GM10847 (cell line): ENCODE results near the gene PTPA.

Experiments used
- POLR2A ChIP-seq: IDR thresholded peaks from 2 replicates; pipeline ENCODE4 v1.6.1; 2011; ENCODE audit not compliant: insufficient read length; ENCODE audit errors: extremely low read depth

The PTPA gene

DNA sequence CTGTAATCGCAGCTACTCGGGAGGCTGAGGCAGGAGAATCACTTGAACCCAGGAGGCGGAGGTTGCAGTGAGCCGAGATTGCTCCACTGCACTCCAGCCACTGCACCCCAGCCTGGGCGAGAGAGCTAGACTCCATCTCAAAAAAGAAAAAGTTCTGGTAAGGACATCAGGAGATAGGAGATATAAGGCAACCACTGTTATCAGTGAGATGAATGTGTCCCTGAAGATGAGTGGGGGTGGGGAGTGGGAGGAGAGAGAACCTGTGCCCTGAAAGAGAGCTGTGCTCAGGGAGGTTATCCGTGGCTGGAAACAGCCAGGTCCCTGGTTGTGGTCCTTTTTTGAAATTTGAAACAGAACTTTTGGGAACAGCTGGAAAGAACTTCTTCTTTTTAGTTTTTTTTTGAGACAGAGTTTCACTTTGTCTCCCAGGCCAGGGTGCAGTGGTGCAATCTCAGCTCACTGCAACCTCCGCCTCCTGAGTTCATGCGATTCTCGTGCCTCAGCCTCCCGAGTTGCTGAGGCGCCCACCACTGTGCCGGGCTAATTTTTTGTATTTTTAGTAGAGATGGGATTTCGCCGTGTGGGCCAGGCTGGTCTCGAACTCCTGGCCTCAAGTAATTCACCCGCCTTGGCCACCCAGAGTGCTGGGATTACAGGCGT, 2.6 kb downstream of the PTPA start:
- TF ChIP-seq POLR2A = no peak

DNA sequence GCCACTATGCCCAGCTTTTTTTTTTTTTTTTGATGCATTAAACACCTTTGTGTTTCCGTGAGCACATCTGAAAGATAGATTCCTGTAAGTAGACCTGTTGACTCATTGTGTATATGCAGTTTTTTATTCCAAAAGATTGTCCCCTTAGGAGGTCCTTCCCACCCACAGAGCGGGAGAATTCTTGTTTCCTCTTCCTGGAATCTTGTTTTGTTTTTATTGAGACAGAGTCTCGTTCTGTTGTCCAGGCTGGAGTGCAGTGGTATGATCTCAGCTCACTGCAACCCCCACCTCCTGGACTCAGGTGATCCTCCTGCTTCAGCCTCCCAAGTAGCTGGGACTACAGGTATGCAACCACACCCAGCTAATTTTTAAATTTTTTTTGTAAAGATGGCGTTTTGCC, 7.6 kb downstream of the PTPA start:
- TF ChIP-seq POLR2A = no peak

DNA sequence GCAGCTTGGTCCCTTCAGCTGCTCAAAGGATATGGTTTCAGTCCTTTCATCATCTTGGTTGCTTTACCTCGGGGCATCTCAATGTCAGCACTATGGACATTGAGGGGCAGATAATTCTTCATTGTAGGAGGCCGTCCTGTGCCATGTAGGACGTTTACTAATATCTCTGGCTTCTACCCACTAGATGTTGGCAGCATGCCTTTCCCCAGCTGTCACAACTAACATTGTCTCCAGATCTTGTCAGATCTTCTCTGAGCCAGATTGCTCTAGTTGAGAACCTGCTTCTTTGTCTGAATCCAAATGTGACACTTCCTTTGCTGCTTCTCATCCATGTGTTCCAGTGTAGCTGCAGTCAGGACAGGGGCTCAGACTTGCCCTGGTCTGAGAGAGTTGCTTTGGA, 10.3 kb downstream of the PTPA start:
- TF ChIP-seq POLR2A = no peak

DNA sequence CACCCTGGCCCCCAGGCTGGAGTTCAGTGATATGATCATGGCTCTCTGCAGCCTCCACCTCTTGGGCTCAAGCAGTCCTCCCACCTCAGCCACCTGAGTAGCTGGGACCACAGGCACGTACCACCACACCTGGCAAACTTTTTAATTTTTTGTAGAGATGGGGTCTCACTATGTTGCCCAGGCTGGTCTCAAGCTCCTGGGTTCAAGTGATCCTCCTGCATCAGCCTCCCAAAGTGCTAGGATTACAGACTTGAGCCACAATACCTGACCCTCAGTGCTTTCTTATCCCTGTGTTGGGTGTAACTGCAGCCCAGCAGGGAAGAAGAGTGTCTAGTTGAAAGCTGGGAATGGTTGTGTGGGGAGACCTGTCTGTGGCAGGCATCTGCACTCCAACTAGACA, 10.9 kb downstream of the PTPA start:
- TF ChIP-seq POLR2A = no peak

DNA sequence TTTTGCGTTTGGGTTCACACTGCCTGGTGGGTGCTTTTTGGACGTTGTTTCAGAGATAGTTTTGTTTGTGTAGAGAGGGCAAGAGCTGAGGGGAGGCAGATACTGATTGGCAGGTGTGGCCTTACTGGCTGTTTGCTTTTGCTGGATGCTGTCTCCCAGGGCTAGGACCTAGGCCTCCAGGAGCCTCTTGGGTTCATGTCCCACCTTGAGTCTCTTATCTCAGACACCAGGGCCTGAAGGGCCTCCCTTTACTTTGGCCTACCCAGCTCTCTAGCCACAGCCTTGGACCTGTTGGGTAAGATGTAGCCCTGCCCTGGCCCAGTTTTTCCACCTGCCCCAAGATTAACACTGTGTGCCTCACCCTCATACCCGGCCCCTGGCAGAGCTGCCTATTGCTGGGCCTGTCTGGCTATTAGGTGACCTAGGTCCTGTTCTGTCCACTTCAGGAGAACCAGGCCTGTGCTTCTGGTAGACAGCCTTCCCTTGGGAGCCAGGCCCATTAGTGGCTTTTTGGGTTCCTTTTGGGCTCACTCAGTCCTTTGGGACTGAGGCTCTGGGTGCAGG, 13.4 kb downstream of the PTPA start:
- no peak for TF ChIP-seq POLR2A

DNA sequence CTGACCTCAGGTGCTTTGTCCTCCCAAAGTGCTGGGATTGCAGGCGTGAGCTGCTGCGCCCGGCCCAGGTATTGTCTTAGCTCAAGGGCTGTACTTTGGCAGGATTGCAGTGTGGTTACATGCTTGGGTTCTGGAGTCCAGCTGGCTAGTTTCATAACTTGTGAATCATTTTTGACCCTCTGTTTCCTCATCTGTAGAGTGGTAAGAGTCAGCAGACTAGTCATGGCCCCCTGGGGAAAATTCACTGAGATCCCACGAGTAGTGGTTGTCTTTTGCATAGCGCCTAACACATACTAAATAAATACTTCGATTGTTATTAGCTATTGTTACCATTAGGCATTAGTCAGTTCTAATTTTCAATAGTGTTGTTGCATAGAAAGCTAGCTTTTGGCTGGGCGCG, 14.3 kb downstream of the PTPA start:
- no peak for TF ChIP-seq POLR2A

DNA sequence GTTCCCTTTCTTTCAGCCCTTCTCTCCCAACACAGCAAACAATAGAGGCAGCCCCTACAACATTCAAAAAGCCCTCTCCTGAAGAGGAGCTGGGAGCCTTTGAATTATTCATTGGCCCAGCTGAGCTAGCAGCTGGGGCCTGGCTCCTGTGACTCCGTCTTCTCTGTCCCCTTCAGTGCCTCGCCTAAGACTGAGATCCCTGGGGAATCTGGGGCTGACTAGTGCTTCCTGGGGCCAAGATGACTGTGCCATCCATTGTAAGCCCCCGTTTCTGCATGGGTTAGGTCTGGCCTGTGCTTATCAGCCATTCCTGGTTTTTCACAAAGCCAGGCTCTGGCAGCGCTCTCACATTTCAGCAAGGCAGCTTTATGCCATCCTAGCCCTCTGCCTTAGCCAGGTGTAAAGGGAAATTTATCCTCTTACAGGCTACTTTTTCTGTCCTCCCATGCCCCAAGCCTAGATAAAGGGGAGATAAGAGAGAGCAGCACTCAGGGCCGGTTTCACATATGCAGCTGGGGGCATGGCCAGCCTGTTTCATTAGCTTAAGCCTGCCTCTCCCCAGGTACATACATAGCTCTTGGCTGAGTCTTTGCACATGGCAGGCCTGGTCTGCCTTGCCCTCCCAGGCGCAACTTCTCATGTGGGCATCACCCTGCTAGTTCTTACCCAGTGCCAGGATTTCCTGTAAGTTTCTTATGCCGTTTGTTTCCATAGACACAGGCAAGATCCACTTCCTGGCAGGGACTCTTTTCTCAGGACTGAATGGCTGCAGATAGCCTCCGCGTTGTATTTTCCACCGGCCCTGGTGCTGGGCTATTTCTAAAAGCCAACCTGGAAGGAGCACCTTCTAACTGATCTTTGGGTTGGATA, 15.8 kb downstream of the PTPA start:
- TF ChIP-seq POLR2A = no peak

DNA sequence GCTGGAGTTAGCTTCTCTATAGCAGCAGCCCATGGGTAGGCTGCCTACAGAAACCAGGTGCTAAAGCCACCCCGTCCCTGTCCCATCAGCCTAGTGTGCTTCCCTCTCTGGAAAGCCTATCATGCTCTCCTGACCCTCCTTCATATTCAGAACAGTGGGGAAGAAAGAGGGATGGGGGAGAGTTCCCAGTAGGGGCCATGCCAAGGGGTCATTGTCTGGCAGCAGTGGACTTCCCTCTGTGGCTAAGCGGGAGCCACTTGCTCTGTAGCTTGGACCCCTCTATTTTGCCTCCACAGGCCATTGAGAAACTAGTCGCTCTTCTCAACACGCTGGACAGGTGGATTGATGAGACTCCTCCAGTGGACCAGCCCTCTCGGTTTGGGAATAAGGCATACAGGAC, 17.5 kb downstream of the PTPA start:
- no peak for TF ChIP-seq POLR2A

DNA sequence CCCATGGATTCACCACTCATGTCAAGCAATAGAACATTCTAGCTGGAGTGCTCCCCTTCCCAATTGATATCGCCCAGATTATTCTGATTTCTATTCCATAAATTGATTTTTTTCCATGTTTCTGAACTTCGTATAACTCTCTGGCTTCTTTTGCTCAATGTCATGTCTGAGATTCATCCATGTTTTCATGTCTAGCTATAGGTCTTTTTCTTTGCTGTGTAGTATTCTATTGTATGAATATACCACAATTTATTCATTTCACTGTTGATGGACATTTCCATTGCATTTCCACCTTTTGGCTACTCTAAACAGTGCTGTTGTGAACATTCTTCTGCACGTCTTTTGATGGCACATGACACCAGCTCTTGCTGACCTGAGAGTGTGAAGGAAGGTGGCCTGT, 19.6 kb downstream of the PTPA start:
- no peak for TF ChIP-seq POLR2A

DNA sequence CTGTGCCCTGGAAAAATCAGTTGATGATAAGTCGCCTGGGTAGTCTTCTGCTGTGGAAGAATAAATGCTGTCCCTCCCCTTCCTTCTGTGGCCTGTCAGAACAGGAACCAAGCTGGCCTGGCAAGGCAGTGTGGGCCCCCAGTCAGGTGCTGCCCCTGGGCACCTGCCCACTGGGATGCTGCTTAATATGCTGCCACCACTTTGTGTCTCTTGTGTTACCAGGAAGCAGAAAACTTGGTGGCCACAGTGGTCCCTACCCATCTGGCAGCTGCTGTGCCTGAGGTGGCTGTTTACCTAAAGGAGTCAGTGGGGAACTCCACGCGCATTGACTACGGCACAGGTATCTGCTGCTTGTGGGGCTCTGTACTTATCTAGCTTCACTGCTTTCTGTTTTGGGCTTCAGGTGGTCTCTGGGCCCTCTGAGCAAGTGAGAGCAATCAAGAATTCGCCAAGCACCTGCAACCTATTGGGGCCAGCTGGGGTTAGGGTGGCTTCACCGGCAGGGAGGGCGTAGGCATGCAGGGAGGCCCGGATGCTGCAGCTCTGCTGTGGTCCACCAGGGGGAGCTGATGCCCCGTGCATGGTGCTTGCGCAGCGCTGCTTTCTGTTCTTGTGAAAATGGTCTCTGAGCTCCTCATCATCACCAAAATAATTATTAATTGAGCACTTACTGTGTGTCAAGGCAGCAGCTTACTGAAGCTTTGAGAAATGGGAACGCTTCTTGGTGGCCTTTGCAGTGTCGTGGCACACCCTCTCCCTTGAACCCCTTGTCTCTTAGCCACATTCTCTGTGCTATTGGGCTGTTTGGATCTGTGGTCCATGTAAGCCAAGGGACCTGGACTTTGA, 20.3 kb downstream of the PTPA start:
- no peak for TF ChIP-seq POLR2A

DNA sequence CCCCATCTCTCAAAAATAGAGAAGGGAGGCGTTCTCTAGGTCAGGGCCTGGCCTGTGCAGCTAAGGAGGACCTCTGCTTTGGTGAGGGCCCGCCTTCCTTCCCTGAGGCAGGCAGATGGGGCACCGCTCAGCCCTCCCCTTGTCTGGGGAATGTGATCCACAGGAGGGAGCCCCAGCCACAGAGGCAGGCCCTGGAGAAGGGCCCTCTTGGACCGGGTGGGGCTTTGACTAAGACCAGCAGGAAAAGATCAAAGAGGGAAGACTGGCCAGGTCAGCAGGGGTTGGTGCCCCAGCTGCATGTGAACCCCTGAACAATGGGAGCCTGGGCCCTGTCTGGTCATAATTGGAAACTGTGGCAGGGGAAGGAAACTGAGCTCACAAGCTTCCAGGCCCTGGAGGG, 21.9 kb downstream of the PTPA start:
- TF ChIP-seq POLR2A = no peak

DNA sequence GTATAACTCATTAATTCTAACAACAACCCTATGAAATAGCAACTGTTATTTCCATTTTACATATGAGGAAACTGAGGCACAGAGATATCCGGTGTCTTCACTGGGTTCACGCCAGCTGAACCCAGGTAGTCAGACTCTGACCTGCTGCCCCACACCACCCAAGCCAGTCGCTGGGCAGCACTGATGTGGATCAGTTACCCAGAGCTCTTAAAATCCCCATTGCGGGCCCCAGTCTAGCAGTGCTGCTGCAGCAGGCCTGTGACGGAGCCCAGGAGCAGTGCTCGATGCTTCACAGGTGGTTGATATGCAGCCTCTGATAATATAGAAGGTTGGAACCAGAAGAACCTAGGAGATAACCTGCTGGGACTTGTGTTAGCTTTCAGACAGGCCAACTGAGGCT, 24.3 kb downstream of the PTPA start:
- TF ChIP-seq POLR2A = no peak

DNA sequence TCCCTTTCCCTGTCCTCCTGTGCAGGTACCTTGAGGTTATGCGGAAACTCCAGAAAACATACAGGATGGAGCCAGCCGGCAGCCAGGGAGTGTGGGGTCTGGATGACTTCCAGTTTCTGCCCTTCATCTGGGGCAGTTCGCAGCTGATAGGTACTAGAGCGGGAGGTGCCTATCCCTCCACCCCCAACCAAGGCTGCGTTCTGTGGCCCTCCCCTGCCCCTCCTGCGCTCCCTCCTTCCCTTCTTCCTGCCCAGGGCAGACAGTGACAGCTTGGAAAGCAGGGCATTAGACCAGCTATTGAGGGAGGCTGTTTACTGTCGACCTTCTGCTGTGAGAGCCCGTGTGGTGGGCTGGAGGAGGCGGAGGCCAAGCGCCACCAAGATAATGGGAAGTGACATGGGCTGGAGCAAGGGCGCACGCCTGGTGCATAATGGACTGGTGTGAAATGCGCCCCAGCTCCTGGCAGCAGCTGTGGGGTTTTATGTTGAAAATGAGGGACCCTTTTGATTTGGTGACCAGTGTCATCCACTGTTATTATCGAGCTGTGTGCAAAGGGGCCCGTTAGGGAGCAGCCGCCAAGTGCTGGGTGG, 25.3 kb downstream of the PTPA start:
- TF ChIP-seq POLR2A = no peak

DNA sequence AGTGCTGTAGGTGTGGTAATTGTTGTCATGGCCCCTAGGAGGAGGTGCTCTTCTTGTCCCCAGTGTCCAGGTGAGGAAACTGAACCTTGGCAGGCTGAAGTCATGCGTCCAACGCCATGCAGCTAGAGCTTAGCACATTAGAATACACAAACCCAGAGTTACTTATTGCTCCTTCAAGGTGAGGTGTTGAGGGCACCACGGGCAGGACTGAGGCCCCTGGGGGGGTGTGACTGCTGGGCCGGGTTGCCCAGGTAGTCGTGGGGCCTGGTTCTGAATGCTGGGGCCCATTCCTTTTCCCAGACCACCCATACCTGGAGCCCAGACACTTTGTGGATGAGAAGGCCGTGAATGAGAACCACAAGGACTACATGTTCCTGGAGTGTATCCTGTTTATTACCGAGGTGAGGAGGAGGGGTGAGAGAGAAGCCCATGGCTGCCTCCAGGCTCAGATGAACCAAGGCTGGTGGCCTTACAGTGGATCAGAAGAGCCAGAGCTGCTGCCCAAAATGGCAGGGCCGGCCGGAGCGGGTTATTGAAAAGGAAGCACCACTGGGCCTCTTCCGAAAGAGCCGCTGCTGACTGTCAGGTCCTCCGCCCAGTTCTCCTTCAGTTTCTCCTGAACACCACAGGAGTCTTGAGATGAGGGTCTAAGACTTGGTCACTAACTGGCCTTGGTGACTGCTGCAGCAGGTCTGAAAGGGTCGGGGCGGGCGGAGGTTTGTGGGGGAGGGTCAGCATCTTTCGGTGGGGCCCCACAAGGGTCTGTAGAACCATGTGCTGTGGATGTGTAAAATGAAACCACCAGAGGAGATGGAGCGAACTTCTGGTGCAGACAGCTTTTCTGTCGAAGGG, 26.3 kb downstream of the PTPA start:
- TF ChIP-seq POLR2A = no peak
